Parathyroid adenoma (tissue), 2 donors: ENCODE results near the gene CACUL1.

Source experiments
- H2AFZ ChIP-seq: fragments of 300-600 bp; sonication (generic); one replicate; pipeline ENCODE4 v1.7.0; 2017; ENCODE audit warnings: antibody characterized with exemption, mild to moderate bottlenecking
- H3K27ac ChIP-seq: fragments of 300-600 bp; sonication (generic); one replicate; pipeline ENCODE4 v1.7.0; 2017
- H3K27me3 ChIP-seq: fragments of 300-600 bp; sonication (generic); one replicate; pipeline ENCODE4 v1.7.0; 2017; ENCODE audit warnings: low read length; ENCODE audit not compliant: control insufficient read depth, insufficient read depth
- H3K36me3 ChIP-seq: fragments of 300-600 bp; sonication (generic); one replicate; pipeline ENCODE4 v1.7.0; 2017; ENCODE audit warnings: low read length; ENCODE audit not compliant: control insufficient read depth, insufficient read depth
- H3K4me1 ChIP-seq: fragments of 300-600 bp; sonication (generic); one replicate; pipeline ENCODE4 v1.7.0; 2017; ENCODE audit warnings: control low read depth
- H3K4me2 ChIP-seq: fragments of 300-600 bp; sonication (generic); one replicate; pipeline ENCODE4 v1.7.0; 2017; ENCODE audit warnings: low read length
- H3K4me3 ChIP-seq: fragments of 300-600 bp; sonication (generic); one replicate; pipeline ENCODE4 v1.7.0; 2017; ENCODE audit warnings: low read depth, low read length
- H3K79me2 ChIP-seq: fragments of 300-600 bp; sonication (generic); one replicate; pipeline ENCODE4 v1.7.0; 2017; ENCODE audit warnings: control low read depth
- H3K9ac ChIP-seq: fragments of 300-600 bp; sonication (generic); one replicate; pipeline ENCODE4 v1.7.0; 2017; ENCODE audit warnings: mild to moderate bottlenecking
- H3K9me3 ChIP-seq: fragments of 300-600 bp; sonication (generic); one replicate; pipeline ENCODE4 v1.7.0; 2017; ENCODE audit warnings: low read length; ENCODE audit not compliant: control insufficient read depth
- CTCF ChIP-seq: fragments of 300-600 bp; sonication (generic); IDR thresholded peaks from one replicate; pipeline ENCODE4 v1.7.0; 2017; ENCODE audit warnings: antibody characterized with exemption, mild to moderate bottlenecking
- donor health status: primary hyperparathyroidism.

CACUL1 gene

GRCh38 chr10:118764195-118764594 is 9.4 kb upstream of the CACUL1 start:
- Histone ChIP-seq H3K4me3 (no peak overlapping the region), H3K4me1 (no peaks in the 10 kb centered on the region), H2AFZ (no peak overlapping the region), H3K27me3 (no peaks in the 10 kb centered on the region), H3K36me3 (no peaks in the 10 kb centered on the region), H3K79me2 (no peaks in the 10 kb centered on the region), H3K9me3 (no peaks in the 10 kb centered on the region), H3K9ac (no peak overlapping the region), H3K4me2 (no peak overlapping the region), H3K27ac (no peak overlapping the region)
- no peak for TF ChIP-seq CTCF

GRCh38 chr10:118763202-118763988 is 8.6 kb upstream of the CACUL1 start:
- Histone ChIP-seq H3K4me2 (no peak overlapping the region), H2AFZ (peak overlapping the region; percentile 13), H3K79me2 (no peaks in the 10 kb centered on the region), H3K27ac (no peak overlapping the region), H3K4me1 (no peaks in the 10 kb centered on the region), H3K4me3 (no peak overlapping the region), H3K27me3 (no peaks in the 10 kb centered on the region), H3K9ac (no peak overlapping the region), H3K9me3 (no peaks in the 10 kb centered on the region), H3K36me3 (no peaks in the 10 kb centered on the region)
- no peak for TF ChIP-seq CTCF

GRCh38 chr10:118760265-118760664 is 5.5 kb upstream of the CACUL1 start:
- Histone ChIP-seq H3K36me3 (no peaks in the 10 kb centered on the region), H3K4me1 (peaks cover 5% of the 10 kb centered on the region), H3K4me3 (no peak overlapping the region), H3K9me3 (no peaks in the 10 kb centered on the region), H3K9ac (no peak overlapping the region), H3K4me2 (no peak overlapping the region), H2AFZ (no peak overlapping the region), H3K27me3 (no peaks in the 10 kb centered on the region), H3K27ac (no peak overlapping the region), H3K79me2 (no peaks in the 10 kb centered on the region)
- TF ChIP-seq CTCF: no peak

- Histone ChIP-seq H3K9ac (no peak overlapping the region), H3K27me3 (no peaks in the 10 kb centered on the region), H3K79me2 (peaks cover 10% of the 10 kb centered on the region), H3K27ac (no peak overlapping the region), H3K4me3 (no peak overlapping the region), H3K4me2 (no peak overlapping the region), H3K36me3 (no peaks in the 10 kb centered on the region), H2AFZ (no peak overlapping the region), H3K4me1 (peaks cover 5% of the 10 kb centered on the region), H3K9me3 (no peaks in the 10 kb centered on the region)
- no peak for TF ChIP-seq CTCF
Observed at GRCh38 chr10:118758449-118758848, 3.7 kb upstream of the CACUL1 start.

GRCh38 chr10:118754229-118754555 is 578 bp downstream of the CACUL1 start:
- peak overlapping the region; percentile 90 for H2AFZ ChIP-seq
- H3K27ac ChIP-seq: peak overlapping the region; percentile 85
- H3K27me3 ChIP-seq: no peaks in the 10 kb centered on the region
- no peaks in the 10 kb centered on the region for H3K36me3 ChIP-seq
- peak overlapping the region; percentile 75 for H3K9ac ChIP-seq
- peak overlapping the region; percentile 83 for H3K4me2 ChIP-seq
- H3K4me3 ChIP-seq: peak overlapping the region; percentile 84
- H3K9me3 ChIP-seq: no peaks in the 10 kb centered on the region
- no peak for TF ChIP-seq CTCF
- H3K4me1 ChIP-seq: peaks cover 8% of the 10 kb centered on the region
- peaks cover 33% of the 10 kb centered on the region for H3K79me2 ChIP-seq
